ENCODE data around the gene DCPS. TPM values are rescaled to one million over a fixed set of nuclear protein-coding genes. Genes with fewer than 3 reads are reported as not detected.

Gene DCPS
- total RNA-seq, 1 experiment from 2014 or later, result 52.6 TPM

DNA sequence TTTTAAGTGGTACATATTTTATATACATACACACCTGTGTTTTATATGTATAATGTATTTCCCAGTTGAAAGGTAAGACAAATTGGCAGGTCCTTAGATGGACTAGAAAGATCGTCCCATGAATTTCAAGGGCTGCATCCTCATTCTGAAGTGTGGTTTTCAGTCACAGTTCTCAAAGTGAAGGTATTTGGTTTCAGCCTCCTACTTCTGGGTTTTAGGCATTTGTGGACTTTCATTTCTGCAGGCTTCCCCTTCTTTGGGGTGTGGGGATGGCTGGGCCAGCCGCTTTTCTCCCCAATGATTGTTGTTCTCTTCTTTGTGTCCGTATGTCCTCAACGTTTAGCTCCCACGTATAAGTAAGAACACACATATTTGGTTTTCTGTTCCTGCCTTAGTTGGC, 10.0 kb downstream of the DCPS start:
- Histone ChIP-seq H3K4me2 (ENCODE audit: low read length) (no peak overlapping the region), H3K4me1 (ENCODE audit: insufficient read depth, low read length) (peaks cover 34% of the 10 kb centered on the region), H3K9me3 (ENCODE audit: low read length) (no peaks in the 10 kb centered on the region), H3K27ac (ENCODE audit: low read length) (peak overlapping the region; percentile 57; the same call in 1 of the 2 replicates), H3K27me3 (ENCODE audit: low read length) (no peaks in the 10 kb centered on the region), H2AFZ (ENCODE audit: low read length) (no peak overlapping the region), H3K79me2 (ENCODE audit: low read length) (peaks cover 15% of the 10 kb centered on the region), H3K4me3 (ENCODE audit: low read length) (no peak overlapping the region), H3K9me2 (replicated peaks; ENCODE audit: low read length) (no peaks in the 10 kb centered on the region), H3F3A (ENCODE audit: low read length, unreplicated experiment) (no peaks in the 10 kb centered on the region), H4K20me1 (ENCODE audit: low read length) (no peaks in the 10 kb centered on the region), H3K36me3 (ENCODE audit: low read depth, low read length) (peaks cover 19% of the 10 kb centered on the region), H3K9ac (ENCODE audit: low read length) (no peak overlapping the region)
- intact Hi-C loops (cut with micrococcal nuclease), result loop anchor here (5.0 kb wide), 3 partner anchors 38 to 1033 kb away; no protein-coding TSS in a partner anchor
- TF ChIP-seq, protein P1, sequence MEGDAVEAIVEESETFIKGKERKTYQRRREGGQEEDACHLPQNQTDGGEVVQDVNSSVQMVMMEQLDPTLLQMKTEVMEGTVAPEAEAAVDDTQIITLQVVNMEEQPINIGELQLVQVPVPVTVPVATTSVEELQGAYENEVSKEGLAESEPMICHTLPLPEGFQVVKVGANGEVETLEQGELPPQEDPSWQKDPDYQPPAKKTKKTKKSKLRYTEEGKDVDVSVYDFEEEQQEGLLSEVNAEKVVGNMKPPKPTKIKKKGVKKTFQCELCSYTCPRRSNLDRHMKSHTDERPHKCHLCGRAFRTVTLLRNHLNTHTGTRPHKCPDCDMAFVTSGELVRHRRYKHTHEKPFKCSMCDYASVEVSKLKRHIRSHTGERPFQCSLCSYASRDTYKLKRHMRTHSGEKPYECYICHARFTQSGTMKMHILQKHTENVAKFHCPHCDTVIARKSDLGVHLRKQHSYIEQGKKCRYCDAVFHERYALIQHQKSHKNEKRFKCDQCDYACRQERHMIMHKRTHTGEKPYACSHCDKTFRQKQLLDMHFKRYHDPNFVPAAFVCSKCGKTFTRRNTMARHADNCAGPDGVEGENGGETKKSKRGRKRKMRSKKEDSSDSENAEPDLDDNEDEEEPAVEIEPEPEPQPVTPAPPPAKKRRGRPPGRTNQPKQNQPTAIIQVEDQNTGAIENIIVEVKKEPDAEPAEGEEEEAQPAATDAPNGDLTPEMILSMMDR (conservative IDR thresholded peaks at IDR 0.05; ENCODE audit: low read depth, low read length), result no peak
- no peak for TF ChIP-seq EZH2phosphoT487 (IDR thresholded peaks at IDR 0.05; ENCODE audit: borderline replicate concordance, low read length)
- TF ChIP-seq EZH2 (IDR thresholded peaks at IDR 0.05; ENCODE audit: low read length, unreplicated experiment), result no peak
- CTCF ChIA-PET, result no interaction called here
- DNase-seq (no peak), ATAC-seq (no peak)
- POLR2A ChIA-PET (ENCODE audit: unreplicated experiment), result no interaction called here
- BruUV-seq (replicated peaks), result no TSS peak

DNA sequence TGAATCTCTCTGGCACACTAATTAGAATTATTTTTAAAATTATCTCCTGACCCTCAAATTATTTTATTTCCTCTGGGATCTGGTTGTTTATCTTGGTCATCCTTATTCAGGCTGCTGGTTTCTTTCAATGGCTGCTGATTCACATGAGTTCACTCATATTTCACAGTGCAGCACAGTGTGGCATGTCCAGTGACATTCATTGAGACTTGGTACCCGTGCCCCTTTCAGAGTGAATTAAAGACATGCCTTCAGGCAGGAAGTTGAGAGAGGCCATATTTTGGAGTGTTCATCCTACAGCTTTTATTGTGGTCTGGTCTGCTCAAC, 13.5 kb downstream of the DCPS start:
- no peak for DNase-seq
- no peak overlapping the region for H3K27ac ChIP-seq (ENCODE audit: low read length)
- no peaks in the 10 kb centered on the region for H3K9me2 ChIP-seq (replicated peaks; ENCODE audit: low read length)
- peaks cover 31% of the 10 kb centered on the region for H3K4me1 ChIP-seq (ENCODE audit: insufficient read depth, low read length)
- H4K20me1 ChIP-seq (ENCODE audit: low read length), result no peaks in the 10 kb centered on the region
- 0 out of 2 replicates have a peak, but pooled peaks cover 5% of the 10 kb centered on the region for H3K79me2 ChIP-seq (ENCODE audit: low read length)
- H3K9me3 ChIP-seq (ENCODE audit: low read length), result no peaks in the 10 kb centered on the region
- ChIA-PET POLR2A (ENCODE audit: unreplicated experiment) (no interaction called here), CTCF (no interaction called here)
- H3K4me3 ChIP-seq (ENCODE audit: low read length), result no peak overlapping the region
- H3K36me3 ChIP-seq (ENCODE audit: low read depth, low read length), result 0 out of 2 replicates have a peak, but pooled peaks cover 5% of the 10 kb centered on the region
- H3K27me3 ChIP-seq (ENCODE audit: low read length), result no peaks in the 10 kb centered on the region
- ATAC-seq, result no peak
- TF ChIP-seq EZH2phosphoT487 (IDR thresholded peaks at IDR 0.05; ENCODE audit: borderline replicate concordance, low read length) (no peak), EZH2 (IDR thresholded peaks at IDR 0.05; ENCODE audit: low read length, unreplicated experiment) (no peak)
- TF ChIP-seq, protein P1 (conservative IDR thresholded peaks at IDR 0.05; ENCODE audit: low read depth, low read length), result no peak
- no peaks in the 10 kb centered on the region for H3F3A ChIP-seq (ENCODE audit: low read length, unreplicated experiment)
- H3K9ac ChIP-seq (ENCODE audit: low read length), result no peak overlapping the region
- H3K4me2 ChIP-seq (ENCODE audit: low read length), result no peak overlapping the region
- no TSS peak for BruUV-seq (replicated peaks)
- H2AFZ ChIP-seq (ENCODE audit: low read length), result no peak overlapping the region
- intact Hi-C loops (cut with micrococcal nuclease), result no loop called here

DNA sequence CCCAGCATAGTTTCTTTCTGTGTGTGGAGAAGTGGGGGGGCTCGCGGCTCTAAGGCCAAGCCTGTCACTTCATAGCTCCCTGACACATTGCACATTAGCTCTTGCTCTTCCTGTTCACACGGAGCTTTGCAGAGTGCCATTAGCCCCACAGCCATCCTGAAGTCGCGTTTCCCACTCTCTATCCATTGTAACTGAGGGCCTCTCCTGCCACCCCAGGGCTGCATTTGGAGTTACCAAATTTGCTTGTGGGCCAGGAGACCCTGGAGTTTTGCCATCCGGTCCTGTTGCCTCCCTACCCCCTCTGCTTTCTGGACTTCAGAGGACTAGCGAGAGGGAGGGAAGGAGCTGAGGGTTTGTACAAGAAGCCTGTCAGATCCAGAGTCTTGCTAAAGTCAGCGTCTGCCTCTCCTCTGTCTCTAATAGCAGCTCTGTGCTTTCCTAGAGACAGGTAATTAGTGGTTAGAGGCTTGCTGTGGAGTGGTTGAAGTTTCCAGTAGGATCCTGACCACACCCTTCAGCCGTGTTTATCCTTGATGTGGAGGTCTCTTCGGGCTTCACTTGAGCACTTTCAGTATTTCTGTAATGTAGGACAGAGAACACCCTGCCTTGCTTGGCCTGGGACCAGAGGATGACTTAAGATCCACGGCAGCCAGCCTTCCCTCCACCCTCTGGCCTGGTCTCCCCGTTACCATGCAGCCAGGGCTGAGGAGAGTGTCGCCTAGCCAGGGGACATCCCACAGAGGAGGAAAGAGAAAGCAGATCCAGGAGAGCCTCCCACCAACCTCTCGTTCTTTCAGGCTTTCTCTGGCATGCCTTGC, 14.1 kb downstream of the DCPS start:
- intact Hi-C loops (cut with micrococcal nuclease), result no loop called here
- no peaks in the 10 kb centered on the region for H3K9me3 ChIP-seq (ENCODE audit: low read length)
- H4K20me1 ChIP-seq (ENCODE audit: low read length), result no peaks in the 10 kb centered on the region
- H3K36me3 ChIP-seq (ENCODE audit: low read depth, low read length), result 0 out of 2 replicates have a peak, but pooled peaks cover 5% of the 10 kb centered on the region
- H3K27ac ChIP-seq (ENCODE audit: low read length), result peak overlapping the region; percentile 15
- 0 out of 2 replicates have a peak, but pooled peaks cover 5% of the 10 kb centered on the region for H3K79me2 ChIP-seq (ENCODE audit: low read length)
- no peak for TF ChIP-seq EZH2 (IDR thresholded peaks at IDR 0.05; ENCODE audit: low read length, unreplicated experiment)
- TF ChIP-seq, protein P1 (conservative IDR thresholded peaks at IDR 0.05; ENCODE audit: low read depth, low read length), result no peak
- TF ChIP-seq EZH2phosphoT487 (IDR thresholded peaks at IDR 0.05; ENCODE audit: borderline replicate concordance, low read length), result no peak
- no peaks in the 10 kb centered on the region for H3K27me3 ChIP-seq (ENCODE audit: low read length)
- DNase-seq (no peak), ATAC-seq (peak; percentile 55)
- H3K4me2 ChIP-seq (ENCODE audit: low read length), result peak overlapping the region; percentile 13; the same call in 1 of the 2 replicates
- no peaks in the 10 kb centered on the region for H3F3A ChIP-seq (ENCODE audit: low read length, unreplicated experiment)
- POLR2A ChIA-PET (ENCODE audit: unreplicated experiment), result no interaction called here
- H2AFZ ChIP-seq (ENCODE audit: low read length), result no peak overlapping the region
- no peak overlapping the region for H3K4me3 ChIP-seq (ENCODE audit: low read length)
- CTCF ChIA-PET, result interaction anchor here (0.9 kb wide), 1 partner anchor 163 kb away, joined by 4 read pairs; no protein-coding TSS in a partner anchor
- peaks cover 25% of the 10 kb centered on the region for H3K4me1 ChIP-seq (ENCODE audit: insufficient read depth, low read length)
- no peak overlapping the region for H3K9ac ChIP-seq (ENCODE audit: low read length)
- BruUV-seq (replicated peaks), result no TSS peak
- no peaks in the 10 kb centered on the region for H3K9me2 ChIP-seq (replicated peaks; ENCODE audit: low read length)

Measured in PC-3 (cell line).